Transverse colon (tissue), 4 donors: ENCODE results near the gene ADCY2.

Source experiments
- CTCF ChIP-seq, 5 experiments: fragments of 200-600 bp in 3 of 5; fragments of 450-650 bp in 2 of 5; sonication (generic) in 3 of 5; IDR thresholded peaks; 1 replicate in 2 of 5; 2 replicates in 3 of 5; pipeline ENCODE4 v1.5.1; 2016 to 2017; ENCODE audit warnings: antibody characterized with exemption in 5 of 5, inconsistent platforms in 3 of 5, mild to moderate bottlenecking in 2 of 5, moderate library complexity in 1 of 5
- EP300 ChIP-seq: sonication (generic); formaldehyde crosslinking; IDR thresholded peaks from one replicate; pipeline ENCODE4 v1.6.1; 2017; ENCODE audit warnings: antibody characterized with exemption, low read depth
- POLR2AphosphoS5 ChIP-seq, 3 donors: sonication (generic); formaldehyde crosslinking; IDR thresholded peaks; one replicate each; pipeline ENCODE4 v1.6.1; 2016; ENCODE audit warnings: antibody characterized with exemption in 3 of 3

- TF ChIP-seq CTCF (IDR thresholded peaks at IDR 0.05), result no peak
- no peak for TF ChIP-seq EP300
- TF ChIP-seq POLR2AphosphoS5 (IDR thresholded peaks at IDR 0.05), result no peak
These were observed 287.8 kb downstream of the ADCY2 start for GRCh38 chr5:7683753-7684152.
